PC-3 (cell line): Measurements from ENCODE around the gene TAS1R3. TPM values are rescaled to one million over a fixed set of nuclear protein-coding genes. Genes with fewer than 3 reads are reported as not detected.
A peak's percentile ranks its signal among the peaks of the same experiment; 100 is the strongest.

Experiments used
- ATAC-seq: fragments of 200-7000 bp; cut with Tn5 transposase; 2 replicates; pipeline ENCODE4 v1.9.1; 2020; ENCODE audit warnings: mild to moderate bottlenecking, moderate library complexity
- BruUV-seq: library from RNA; stranded (reverse); fragments of 400-500 nt; replicated peaks from 2 replicates; lab custom pipeline; 2021; lab: Mats Ljungman, UMichigan
- CTCF ChIA-PET: fragments of 300-600 bp; sonication (Branson Sonifier 250); formaldehyde crosslinking; loops from one replicate; lab custom pipeline; 2022; ENCODE audit warnings: antibody characterized with exemption; lab: Charles Lee
- POLR2A ChIA-PET: fragments of 300-600 bp; sonication (Branson Sonifier 250); formaldehyde crosslinking; loops from one replicate; lab custom pipeline; 2022; ENCODE audit warnings: antibody characterized with exemption; ENCODE audit not compliant: unreplicated experiment; lab: Charles Lee
- DNase-seq: peaks from one replicate; pipeline ENCODE4 v3.0.0-alpha.2; 2015
- H2AFZ ChIP-seq: fragments of 300-600 bp; sonication (generic); 2 replicates; pipeline ENCODE4 v1.6.0; 2016; ENCODE audit warnings: antibody characterized with exemption, low read length
- H3F3A ChIP-seq: fragments of 300-600 bp; sonication (generic); one replicate; pipeline ENCODE4 v1.6.0; 2017; ENCODE audit warnings: antibody characterized with exemption, low read length, control low read depth, mild to moderate bottlenecking; ENCODE audit not compliant: unreplicated experiment
- H3K27ac ChIP-seq: fragments of 300-600 bp; sonication (generic); 2 replicates; pipeline ENCODE4 v1.5.1; 2016; ENCODE audit warnings: mild to moderate bottlenecking, low read length
- H3K27me3 ChIP-seq: fragments of 300-600 bp; sonication (generic); 2 replicates; pipeline ENCODE4 v1.6.1; 2016; ENCODE audit warnings: low read length, mixed read lengths
- H3K36me3 ChIP-seq: fragments of 300-600 bp; sonication (generic); 2 replicates; pipeline ENCODE4 v1.6.1; 2016; ENCODE audit warnings: low read depth, mixed run types, low read length, mixed read lengths
- H3K4me1 ChIP-seq: fragments of 300-600 bp; sonication (generic); 2 replicates; pipeline ENCODE4 v1.5.1; 2016; ENCODE audit warnings: low read length; ENCODE audit not compliant: insufficient read depth
- H3K4me2 ChIP-seq: fragments of 300-600 bp; sonication (generic); 2 replicates; pipeline ENCODE4 v1.6.0; 2016; ENCODE audit warnings: low read length
- H3K4me3 ChIP-seq: fragments of 300-600 bp; sonication (generic); 2 replicates; pipeline ENCODE4 v1.5.1; 2016; ENCODE audit warnings: mild to moderate bottlenecking, low read length, mixed read lengths
- H3K79me2 ChIP-seq: fragments of 300-600 bp; sonication (generic); 2 replicates; pipeline ENCODE4 v1.6.1; 2017; ENCODE audit warnings: low read length, mixed read lengths
- H3K9ac ChIP-seq: fragments of 300-600 bp; sonication (generic); 2 replicates; pipeline ENCODE4 v1.6.0; 2016; ENCODE audit warnings: mild to moderate bottlenecking, low read length
- H3K9me2 ChIP-seq: fragments of 300-600 bp; sonication (generic); replicated peaks from 2 replicates; pipeline ENCODE4 v1.6.1; 2016; ENCODE audit warnings: mixed run types, low read length, mixed read lengths
- H3K9me3 ChIP-seq: fragments of 300-600 bp; sonication (generic); 2 replicates; pipeline ENCODE4 v1.6.1; 2016; ENCODE audit warnings: low read length, mixed read lengths
- H4K20me1 ChIP-seq: fragments of 300-600 bp; sonication (generic); 2 replicates; pipeline ENCODE4 v1.6.1; 2016; ENCODE audit warnings: low read length, mixed read lengths
- EZH2 ChIP-seq: fragments of 300-600 bp; sonication (generic); IDR thresholded peaks from one replicate; pipeline ENCODE4 v1.6.1; 2017; ENCODE audit warnings: antibody characterized with exemption, mild to moderate bottlenecking, low read length; ENCODE audit not compliant: unreplicated experiment
- EZH2phosphoT487 ChIP-seq: fragments of 300-600 bp; sonication (generic); IDR thresholded peaks from 2 replicates; pipeline ENCODE4 v1.6.1; 2018; ENCODE audit warnings: mild to moderate bottlenecking, antibody characterized with exemption, low read length, borderline replicate concordance
- intact Hi-C: fragments of 100-400 bp; cut with micrococcal nuclease; formaldehyde crosslinking; loops from 2 replicates; pipeline ENCODE4 v1.9.0; 2023
- total RNA-seq: library from RNA; depleted of rRNA; stranded (reverse); fragments of >200 nt; gene quantifications from 2 replicates; pipeline ENCODE4 v1.2.3, GENCODE V29; 2014
- TF ChIP-seq, protein P1 (sequence below): fragments of 300-600 bp; sonication (generic); conservative IDR thresholded peaks from 2 replicates; pipeline ENCODE4 v1.5.1; 2017; ENCODE audit warnings: antibody characterized with exemption, low read depth, mild to moderate bottlenecking, low read length

The TAS1R3 gene
- total RNA-seq, 1 experiment from 2014 or later: 1.9 TPM

DNA sequence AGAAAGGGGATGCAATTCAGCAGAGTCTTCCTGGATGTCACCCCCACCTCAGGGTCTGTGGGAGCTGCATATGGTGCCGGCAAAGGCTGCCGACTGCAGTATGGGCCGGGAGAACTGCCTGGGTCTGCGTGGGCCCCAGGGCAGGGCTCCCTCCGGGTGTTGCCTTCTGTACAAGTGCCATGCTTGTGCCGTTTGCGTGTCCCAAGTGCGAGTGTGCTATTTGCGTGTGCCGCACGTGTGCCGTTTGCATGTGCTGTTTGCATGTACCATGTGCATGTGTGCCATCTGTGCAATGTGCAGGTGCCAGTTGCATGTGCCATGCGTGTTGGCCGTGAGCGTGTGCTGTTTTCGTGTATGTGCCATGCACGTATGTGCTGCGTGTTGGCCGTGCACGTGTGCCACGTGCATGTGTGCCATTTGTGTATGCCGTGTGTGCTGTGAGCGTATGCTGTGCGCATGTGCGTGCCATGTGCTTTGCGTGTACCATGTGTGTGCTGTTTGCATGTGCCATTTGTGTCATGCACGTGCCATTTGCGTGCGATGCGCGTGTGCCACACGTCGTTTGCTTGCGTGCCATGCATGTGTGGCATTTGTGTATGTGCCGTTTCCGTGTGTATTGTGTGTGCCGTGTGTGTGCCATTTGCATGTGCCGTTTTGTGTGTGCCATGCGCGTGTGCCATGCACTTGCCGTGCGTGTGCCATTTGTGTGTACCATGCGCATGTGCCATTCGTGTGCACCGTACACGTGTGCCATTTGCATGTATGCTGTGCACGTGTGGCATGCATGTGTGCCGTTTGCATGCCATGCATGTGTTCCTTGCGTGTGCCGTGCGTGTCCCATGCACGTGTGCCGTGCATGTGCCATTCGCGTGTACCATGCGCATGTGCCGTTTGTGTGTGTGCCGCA, 1.5 kb upstream of the TAS1R3 start:
- Histone ChIP-seq H2AFZ (no peak overlapping the region), H3K9me2 (no peaks in the 10 kb centered on the region), H3K9ac (no peak overlapping the region), H3K79me2 (peaks cover 26% of the 10 kb centered on the region), H3K36me3 (peaks cover 3% of the 10 kb centered on the region; the same call in 1 of the 2 replicates), H4K20me1 (no peaks in the 10 kb centered on the region), H3K27me3 (no peaks in the 10 kb centered on the region), H3K4me1 (peaks cover 47% of the 10 kb centered on the region), H3K4me3 (no peak overlapping the region), H3K27ac (no peak overlapping the region), H3K4me2 (no peak overlapping the region), H3K9me3 (no peaks in the 10 kb centered on the region), H3F3A (no peaks in the 10 kb centered on the region)
- ChIA-PET POLR2A (no interaction called here), CTCF (no interaction called here)
- intact Hi-C loops: loop anchor here (2.0 kb wide), 1 partner anchor 15 kb away; no protein-coding TSS in a partner anchor
- ATAC-seq (no peak), DNase-seq (peak; percentile 37)
- BruUV-seq: no TSS peak
- TF ChIP-seq, protein P1, sequence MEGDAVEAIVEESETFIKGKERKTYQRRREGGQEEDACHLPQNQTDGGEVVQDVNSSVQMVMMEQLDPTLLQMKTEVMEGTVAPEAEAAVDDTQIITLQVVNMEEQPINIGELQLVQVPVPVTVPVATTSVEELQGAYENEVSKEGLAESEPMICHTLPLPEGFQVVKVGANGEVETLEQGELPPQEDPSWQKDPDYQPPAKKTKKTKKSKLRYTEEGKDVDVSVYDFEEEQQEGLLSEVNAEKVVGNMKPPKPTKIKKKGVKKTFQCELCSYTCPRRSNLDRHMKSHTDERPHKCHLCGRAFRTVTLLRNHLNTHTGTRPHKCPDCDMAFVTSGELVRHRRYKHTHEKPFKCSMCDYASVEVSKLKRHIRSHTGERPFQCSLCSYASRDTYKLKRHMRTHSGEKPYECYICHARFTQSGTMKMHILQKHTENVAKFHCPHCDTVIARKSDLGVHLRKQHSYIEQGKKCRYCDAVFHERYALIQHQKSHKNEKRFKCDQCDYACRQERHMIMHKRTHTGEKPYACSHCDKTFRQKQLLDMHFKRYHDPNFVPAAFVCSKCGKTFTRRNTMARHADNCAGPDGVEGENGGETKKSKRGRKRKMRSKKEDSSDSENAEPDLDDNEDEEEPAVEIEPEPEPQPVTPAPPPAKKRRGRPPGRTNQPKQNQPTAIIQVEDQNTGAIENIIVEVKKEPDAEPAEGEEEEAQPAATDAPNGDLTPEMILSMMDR: no peak
- TF ChIP-seq EZH2phosphoT487 (no peak), EZH2 (no peak)

DNA sequence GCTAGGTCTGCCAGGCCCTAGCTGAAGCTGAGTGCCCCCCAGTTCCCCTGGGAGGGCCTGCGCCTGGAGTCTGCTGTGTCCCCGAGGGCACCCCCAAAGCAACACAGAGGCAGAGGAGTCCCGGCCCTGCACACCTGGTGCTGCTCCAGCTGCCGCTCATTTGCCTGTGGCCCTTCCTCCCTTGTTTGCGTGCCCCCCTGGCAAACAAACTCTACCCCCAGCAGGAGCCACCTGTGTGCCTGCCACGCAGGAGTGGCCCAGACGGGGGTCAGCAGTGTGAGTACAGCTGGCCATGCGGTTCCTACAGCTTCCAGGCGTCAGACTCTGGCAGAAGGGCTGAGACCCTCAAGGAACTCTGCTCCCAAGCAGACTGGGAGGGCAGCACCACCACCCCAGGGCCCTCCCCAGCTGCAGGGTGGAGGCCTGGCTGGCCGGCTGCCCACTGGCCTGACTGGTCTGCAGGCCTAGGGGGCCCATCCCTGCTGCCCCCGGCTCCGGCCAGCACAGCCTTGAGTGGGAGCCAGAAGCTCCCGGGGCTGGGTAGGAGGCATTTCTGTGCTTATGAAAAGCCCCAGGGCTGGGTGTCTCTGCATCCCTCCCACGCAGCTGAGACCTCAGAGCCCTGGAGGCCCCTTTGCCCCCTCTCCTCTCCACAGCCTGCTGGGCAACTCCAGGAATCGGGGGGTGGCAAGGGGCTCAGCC, 563 bp upstream of the TAS1R3 start:
- no TSS peak for BruUV-seq
- Histone ChIP-seq H3K4me2 (peak overlapping the region; percentile 54), H3K36me3 (peaks cover 4% of the 10 kb centered on the region; the same call in 1 of the 2 replicates), H3K4me1 (peaks cover 47% of the 10 kb centered on the region), H3K27me3 (no peaks in the 10 kb centered on the region), H3K9me3 (no peaks in the 10 kb centered on the region), H3K9ac (0 out of 2 replicates have a peak overlapping the region, but pooled peaks have one; percentile 11), H3K4me3 (no peak overlapping the region), H3F3A (no peaks in the 10 kb centered on the region), H3K79me2 (peaks cover 18% of the 10 kb centered on the region), H3K27ac (peak overlapping the region; percentile 68), H4K20me1 (no peaks in the 10 kb centered on the region), H2AFZ (no peak overlapping the region), H3K9me2 (no peaks in the 10 kb centered on the region)
- ChIA-PET POLR2A (no interaction called here), CTCF (no interaction called here)
- intact Hi-C loops: loop anchor here (2.0 kb wide), 1 partner anchor 14 kb away; no protein-coding TSS in a partner anchor
- ATAC-seq: peak; percentile 5
- TF ChIP-seq, protein P1: no peak
- TF ChIP-seq EZH2: no peak
- no peak for TF ChIP-seq EZH2phosphoT487
- DNase-seq: no peak
